Osteocyte (in vitro differentiated cells): Measurements from ENCODE around the gene USP13. TPM values are rescaled to one million over a fixed set of nuclear protein-coding genes. Genes with fewer than 3 reads are reported as not detected.

Source experiments
- DNase-seq: peaks from one replicate; pipeline ENCODE4 v3.0.0; 2021; ENCODE audit warnings: mixed read lengths; ENCODE audit not compliant: unreplicated experiment; ENCODE audit errors: extremely low spot score
- H3K27ac Mint-ChIP-seq: one replicate; pipeline ENCODE4 v1.8.0; 2021; ENCODE audit warnings: mild to moderate bottlenecking, mixed read lengths; ENCODE audit not compliant: unreplicated experiment
- H3K27me3 Mint-ChIP-seq: one replicate; pipeline ENCODE4 v1.8.0; 2021; ENCODE audit warnings: mixed read lengths; ENCODE audit not compliant: unreplicated experiment
- H3K36me3 Mint-ChIP-seq: one replicate; pipeline ENCODE4 v1.8.0; 2021; ENCODE audit warnings: mixed read lengths; ENCODE audit not compliant: unreplicated experiment
- H3K4me1 Mint-ChIP-seq: one replicate; pipeline ENCODE4 v1.8.0; 2021; ENCODE audit warnings: mixed read lengths; ENCODE audit not compliant: unreplicated experiment
- H3K4me3 Mint-ChIP-seq: one replicate; pipeline ENCODE4 v1.8.0; 2021; ENCODE audit warnings: mild to moderate bottlenecking, moderate library complexity, mixed read lengths; ENCODE audit not compliant: unreplicated experiment
- H3K9me3 Mint-ChIP-seq: one replicate; pipeline ENCODE4 v1.8.0; 2021; ENCODE audit warnings: mixed read lengths; ENCODE audit not compliant: unreplicated experiment
- total RNA-seq: library from RNA; stranded (reverse); gene quantifications from 2 replicates; pipeline ENCODE4 v1.2.1, GENCODE V29; 2021
- TF ChIP-seq, protein P1 (sequence below): fragments of 200-600 bp; sonication (generic); IDR thresholded peaks from 2 replicates; pipeline ENCODE4 v1.5.0; 2021; ENCODE audit warnings: antibody characterized with exemption, mild to moderate bottlenecking, moderate library complexity

The USP13 gene
- total RNA-seq, 1 donor from 2014 or later, result 36.3 TPM

- H3K27me3 Mint-ChIP-seq, result no peaks in the 10 kb centered on the region
- H3K4me3 Mint-ChIP-seq, result no peak overlapping the region
- H3K4me1 Mint-ChIP-seq, result no peaks in the 10 kb centered on the region
- TF ChIP-seq, protein P1, sequence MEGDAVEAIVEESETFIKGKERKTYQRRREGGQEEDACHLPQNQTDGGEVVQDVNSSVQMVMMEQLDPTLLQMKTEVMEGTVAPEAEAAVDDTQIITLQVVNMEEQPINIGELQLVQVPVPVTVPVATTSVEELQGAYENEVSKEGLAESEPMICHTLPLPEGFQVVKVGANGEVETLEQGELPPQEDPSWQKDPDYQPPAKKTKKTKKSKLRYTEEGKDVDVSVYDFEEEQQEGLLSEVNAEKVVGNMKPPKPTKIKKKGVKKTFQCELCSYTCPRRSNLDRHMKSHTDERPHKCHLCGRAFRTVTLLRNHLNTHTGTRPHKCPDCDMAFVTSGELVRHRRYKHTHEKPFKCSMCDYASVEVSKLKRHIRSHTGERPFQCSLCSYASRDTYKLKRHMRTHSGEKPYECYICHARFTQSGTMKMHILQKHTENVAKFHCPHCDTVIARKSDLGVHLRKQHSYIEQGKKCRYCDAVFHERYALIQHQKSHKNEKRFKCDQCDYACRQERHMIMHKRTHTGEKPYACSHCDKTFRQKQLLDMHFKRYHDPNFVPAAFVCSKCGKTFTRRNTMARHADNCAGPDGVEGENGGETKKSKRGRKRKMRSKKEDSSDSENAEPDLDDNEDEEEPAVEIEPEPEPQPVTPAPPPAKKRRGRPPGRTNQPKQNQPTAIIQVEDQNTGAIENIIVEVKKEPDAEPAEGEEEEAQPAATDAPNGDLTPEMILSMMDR, result no peak
- peaks cover 37% of the 10 kb centered on the region for H3K36me3 Mint-ChIP-seq
- H3K27ac Mint-ChIP-seq, result no peak overlapping the region
- no peak for DNase-seq
- H3K9me3 Mint-ChIP-seq, result no peaks in the 10 kb centered on the region
Measured at GRCh38 chr3:179735321-179735720, 82.5 kb downstream of the USP13 start.

DNA sequence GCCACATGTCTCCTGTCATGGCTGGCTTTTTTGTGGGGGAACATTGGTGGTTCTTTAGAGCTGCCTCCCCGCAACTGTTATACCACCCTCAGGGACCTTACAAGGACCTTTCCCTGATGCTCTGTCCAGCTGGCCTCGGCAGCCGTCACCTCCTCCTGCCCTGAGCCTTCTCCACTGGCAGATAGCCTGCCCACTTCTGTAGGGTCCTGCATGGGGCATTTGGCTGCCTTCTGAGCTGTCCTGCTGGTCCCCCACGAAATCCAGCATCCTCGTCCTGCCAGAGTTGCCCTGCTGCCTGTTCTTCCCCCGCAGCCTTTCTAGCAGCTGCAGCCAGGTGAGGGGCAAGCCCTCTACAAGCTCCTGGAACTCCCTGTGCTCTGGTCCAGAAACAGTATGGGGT lies 86.2 kb downstream of the USP13 start:
- Mint-ChIP-seq H3K27ac (no peak overlapping the region), H3K36me3 (peaks cover 32% of the 10 kb centered on the region), H3K9me3 (no peaks in the 10 kb centered on the region), H3K4me1 (no peaks in the 10 kb centered on the region), H3K4me3 (no peak overlapping the region), H3K27me3 (no peaks in the 10 kb centered on the region)
- TF ChIP-seq, protein P1, result no peak
- no peak for DNase-seq

GRCh38 chr3:179739816-179740594 lies 87.2 kb downstream of the USP13 start:
- no peaks in the 10 kb centered on the region for H3K4me1 Mint-ChIP-seq
- DNase-seq, result no peak
- H3K27ac Mint-ChIP-seq, result no peak overlapping the region
- peaks cover 32% of the 10 kb centered on the region for H3K36me3 Mint-ChIP-seq
- TF ChIP-seq, protein P1, result no peak
- H3K9me3 Mint-ChIP-seq, result no peaks in the 10 kb centered on the region
- no peaks in the 10 kb centered on the region for H3K27me3 Mint-ChIP-seq
- H3K4me3 Mint-ChIP-seq, result no peak overlapping the region

- no peak overlapping the region for H3K27ac Mint-ChIP-seq
- TF ChIP-seq, protein P1, result no peak
- no peak for DNase-seq
- no peak overlapping the region for H3K4me3 Mint-ChIP-seq
- H3K27me3 Mint-ChIP-seq, result no peaks in the 10 kb centered on the region
- peaks cover 6% of the 10 kb centered on the region for H3K4me1 Mint-ChIP-seq
- H3K9me3 Mint-ChIP-seq, result no peaks in the 10 kb centered on the region
- peaks cover 38% of the 10 kb centered on the region for H3K36me3 Mint-ChIP-seq
Measured at GRCh38 chr3:179743913-179744312, 91.1 kb downstream of the USP13 start.

GRCh38 chr3:179744667-179745066 lies 91.8 kb downstream of the USP13 start:
- peaks cover 6% of the 10 kb centered on the region for H3K4me1 Mint-ChIP-seq
- no peaks in the 10 kb centered on the region for H3K27me3 Mint-ChIP-seq
- TF ChIP-seq, protein P1, result no peak
- no peak overlapping the region for H3K27ac Mint-ChIP-seq
- peaks cover 38% of the 10 kb centered on the region for H3K36me3 Mint-ChIP-seq
- no peak overlapping the region for H3K4me3 Mint-ChIP-seq
- H3K9me3 Mint-ChIP-seq, result no peaks in the 10 kb centered on the region
- DNase-seq, result no peak
